MM.1S (cell line): ENCODE results near the gene CIB1.
A peak's percentile ranks its signal among the peaks of the same experiment; 100 is the strongest.

Experiments
- DNase-seq: peaks from one replicate; pipeline ENCODE4 v3.0.0-alpha.2; 2015
- H2AFZ ChIP-seq: fragments of 300-600 bp; sonication (generic); 2 replicates; pipeline ENCODE4 v1.6.0; 2016; ENCODE audit warnings: antibody characterized with exemption, low read length
- H3F3A ChIP-seq: fragments of 300-600 bp; sonication (generic); 2 replicates; pipeline ENCODE4 v1.6.1; 2016; ENCODE audit warnings: mild to moderate bottlenecking, antibody characterized with exemption, low read length, moderate library complexity, mixed read lengths; ENCODE audit not compliant: insufficient read depth
- H3K27ac ChIP-seq: fragments of 300-600 bp; sonication (generic); 2 replicates; pipeline ENCODE4 v1.5.1; 2016; ENCODE audit warnings: mild to moderate bottlenecking, low read length
- H3K27me3 ChIP-seq: fragments of 300-600 bp; sonication (generic); replicated peaks from 2 replicates; pipeline ENCODE4 v1.6.0; 2016; ENCODE audit warnings: low read length; ENCODE audit not compliant: insufficient read depth
- H3K36me3 ChIP-seq: fragments of 300-600 bp; sonication (generic); replicated peaks from 2 replicates; pipeline ENCODE4 v1.6.1; 2016; ENCODE audit warnings: mild to moderate bottlenecking, low read length, mixed read lengths; ENCODE audit not compliant: insufficient read depth
- H3K4me1 ChIP-seq: fragments of 300-600 bp; sonication (generic); 2 replicates; pipeline ENCODE4 v1.6.1; 2016; ENCODE audit warnings: low read length, mixed read lengths
- H3K4me2 ChIP-seq: fragments of 300-600 bp; sonication (generic); 2 replicates; pipeline ENCODE4 v1.6.0; 2016; ENCODE audit warnings: low read depth, low read length
- H3K4me3 ChIP-seq: fragments of 300-600 bp; sonication (generic); 2 replicates; pipeline ENCODE4 v1.5.1; 2016; ENCODE audit warnings: low read length, mixed read lengths
- H3K79me2 ChIP-seq: fragments of 300-600 bp; sonication (generic); 2 replicates; pipeline ENCODE4 v1.6.1; 2016; ENCODE audit warnings: mixed run types, low read length, mixed read lengths
- H3K9ac ChIP-seq: fragments of 300-600 bp; sonication (generic); 2 replicates; pipeline ENCODE4 v1.6.1; 2016; ENCODE audit warnings: low read length, mixed read lengths
- H3K9me2 ChIP-seq: fragments of 300-600 bp; sonication (generic); replicated peaks from 2 replicates; pipeline ENCODE4 v1.6.1; 2016; ENCODE audit warnings: mild to moderate bottlenecking, low read length, mixed read lengths; ENCODE audit not compliant: insufficient read depth
- H3K9me3 ChIP-seq: fragments of 300-600 bp; sonication (generic); replicated peaks from 2 replicates; pipeline ENCODE4 v1.6.1; 2016; ENCODE audit warnings: mild to moderate bottlenecking, low read length, mixed read lengths; ENCODE audit not compliant: insufficient read depth
- H4K20me1 ChIP-seq: fragments of 300-600 bp; sonication (generic); 2 replicates; pipeline ENCODE4 v1.6.1; 2016; ENCODE audit warnings: mild to moderate bottlenecking, low read length, moderate library complexity, mixed read lengths; ENCODE audit not compliant: insufficient read depth
- CTCF ChIP-seq: fragments of 300-600 bp; sonication (generic); IDR thresholded peaks from 2 replicates; pipeline ENCODE4 v1.5.1; 2016; ENCODE audit warnings: antibody characterized with exemption, low read length, mixed read lengths
- EZH2 ChIP-seq: fragments of 300-600 bp; sonication (generic); optimal IDR thresholded peaks from 2 replicates; pipeline ENCODE3; 2017; ENCODE audit warnings: low read depth, mild to moderate bottlenecking, antibody characterized with exemption, low read length, mixed read lengths
- EZH2phosphoT487 ChIP-seq: fragments of 300-600 bp; sonication (generic); IDR thresholded peaks from 2 replicates; pipeline ENCODE4 v1.6.1; 2018; ENCODE audit warnings: antibody characterized with exemption, low read length

The CIB1 gene

DNA sequence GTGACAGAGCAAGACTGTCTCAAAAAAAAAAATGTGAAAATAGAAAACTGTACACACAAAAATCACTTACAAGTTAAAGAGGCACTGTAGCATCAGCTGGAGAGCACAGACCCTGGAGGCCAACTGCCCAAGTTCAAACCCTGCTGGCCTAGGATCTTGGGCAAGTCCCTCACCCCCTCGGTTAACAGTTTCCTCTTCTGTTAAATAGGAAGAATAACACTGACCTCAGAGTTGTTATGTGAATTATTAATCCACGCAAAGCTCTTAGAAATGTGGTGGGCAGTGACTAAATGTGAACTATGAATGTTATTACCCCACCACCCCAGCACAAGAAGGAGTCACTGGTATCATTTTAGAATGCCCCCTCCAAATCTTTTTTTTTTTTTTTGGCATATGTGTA is 11.2 kb downstream of the CIB1 start:
- Histone ChIP-seq H4K20me1 (no peaks in the 10 kb centered on the region), H3K27ac (no peak overlapping the region), H3K4me2 (no peak overlapping the region), H3K27me3 (no peaks in the 10 kb centered on the region), H3K9me2 (no peaks in the 10 kb centered on the region), H3K36me3 (no peaks in the 10 kb centered on the region), H3K9ac (no peak overlapping the region), H3K4me3 (no peak overlapping the region), H3K4me1 (no peaks in the 10 kb centered on the region), H2AFZ (no peak overlapping the region), H3K9me3 (no peaks in the 10 kb centered on the region), H3K79me2 (0 out of 2 replicates have a peak, but pooled peaks cover 2% of the 10 kb centered on the region), H3F3A (no peaks in the 10 kb centered on the region)
- DNase-seq: no peak
- no peak for TF ChIP-seq CTCF
- no peak for TF ChIP-seq EZH2
- TF ChIP-seq EZH2phosphoT487: no peak

DNA sequence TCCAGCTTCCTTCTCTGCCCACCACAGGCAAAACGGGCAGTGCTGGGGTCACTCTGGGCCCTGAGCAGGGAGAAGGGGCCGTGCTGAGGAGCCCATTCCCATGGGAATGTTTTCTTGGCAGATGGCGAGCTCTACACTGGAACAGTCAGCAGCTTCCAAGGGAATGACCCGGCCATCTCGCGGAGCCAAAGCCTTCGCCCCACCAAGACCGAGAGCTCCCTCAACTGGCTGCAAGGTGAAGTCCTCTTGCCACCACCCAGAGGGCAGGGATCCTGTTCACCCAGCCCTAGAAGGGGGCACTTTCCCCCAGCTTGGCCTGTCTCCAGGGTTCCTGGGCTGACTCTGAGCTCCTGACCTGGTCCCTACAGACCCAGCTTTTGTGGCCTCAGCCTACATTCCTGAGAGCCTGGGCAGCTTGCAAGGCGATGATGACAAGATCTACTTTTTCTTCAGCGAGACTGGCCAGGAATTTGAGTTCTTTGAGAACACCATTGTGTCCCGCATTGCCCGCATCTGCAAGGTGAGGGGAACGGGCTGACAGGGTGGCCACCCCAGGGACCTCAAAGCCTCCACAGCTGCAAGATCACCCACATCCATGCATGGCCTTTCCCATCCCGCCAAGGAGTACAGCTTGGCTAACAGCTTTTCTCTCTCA is 12.4 kb downstream of the CIB1 start:
- Histone ChIP-seq H3K4me3 (no peak overlapping the region), H3K4me1 (no peaks in the 10 kb centered on the region), H3K9me3 (no peaks in the 10 kb centered on the region), H3K4me2 (no peak overlapping the region), H4K20me1 (no peaks in the 10 kb centered on the region), H3K36me3 (no peaks in the 10 kb centered on the region), H3K27ac (no peak overlapping the region), H3K79me2 (0 out of 2 replicates have a peak, but pooled peaks cover 5% of the 10 kb centered on the region), H3K9ac (no peak overlapping the region), H3K27me3 (no peaks in the 10 kb centered on the region), H2AFZ (no peak overlapping the region), H3F3A (no peaks in the 10 kb centered on the region), H3K9me2 (no peaks in the 10 kb centered on the region)
- DNase-seq: peak; percentile 32
- TF ChIP-seq CTCF (peak; percentile 65), EZH2phosphoT487 (no peak)

DNA sequence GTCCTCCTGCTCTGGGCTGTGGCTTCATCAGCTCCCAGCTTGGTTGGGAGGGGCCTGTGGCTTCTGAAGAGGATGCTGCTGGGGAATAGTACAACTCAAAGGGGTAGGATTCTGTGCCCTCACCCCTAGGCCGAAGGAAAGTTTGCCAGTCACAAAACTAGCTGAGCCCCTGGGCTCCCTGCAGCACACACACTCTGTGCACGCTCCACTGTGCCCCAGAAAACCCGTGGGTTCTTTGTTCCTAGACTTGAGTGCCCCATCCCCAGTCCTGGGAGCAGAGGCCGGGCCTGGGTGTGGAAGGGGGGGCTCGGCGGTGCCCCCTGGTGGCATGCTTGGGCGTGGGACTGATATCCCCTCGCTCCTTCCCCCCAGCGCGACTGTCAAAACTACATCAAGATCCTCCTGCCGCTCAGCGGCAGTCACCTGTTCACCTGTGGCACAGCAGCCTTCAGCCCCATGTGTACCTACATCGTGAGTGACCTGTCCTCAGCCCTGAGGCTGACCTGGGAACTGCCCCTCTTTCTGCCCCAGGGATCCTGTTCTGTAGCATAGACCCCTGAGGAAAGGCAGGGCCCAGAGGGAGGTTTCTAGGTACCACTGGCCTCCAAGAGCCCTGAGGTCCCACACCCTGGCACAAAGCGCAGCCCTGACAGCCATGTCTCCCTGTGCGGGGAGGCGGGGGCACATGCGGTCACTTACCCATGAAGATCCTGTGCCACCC is 14.2 kb downstream of the CIB1 start:
- Histone ChIP-seq H3K4me2 (no peak overlapping the region), H3K9me2 (no peaks in the 10 kb centered on the region), H3K27me3 (no peaks in the 10 kb centered on the region), H3K4me3 (no peak overlapping the region), H3K36me3 (no peaks in the 10 kb centered on the region), H3K4me1 (no peaks in the 10 kb centered on the region), H2AFZ (no peak overlapping the region), H3K27ac (no peak overlapping the region), H3K79me2 (peaks cover 14% of the 10 kb centered on the region), H3F3A (no peaks in the 10 kb centered on the region), H3K9ac (no peak overlapping the region), H4K20me1 (no peaks in the 10 kb centered on the region), H3K9me3 (no peaks in the 10 kb centered on the region)
- peak; percentile 9 for DNase-seq
- TF ChIP-seq CTCF (peak; percentile 60), EZH2phosphoT487 (no peak)
